NOMO-1 treated with dmso at 0.1 percent for 144 hours (cell line): ENCODE measurements around the gene CDC42BPB.
"Not testable (repeated sequence)": the region's sequence is repeated elsewhere in the genome, so short reads cannot be mapped to it uniquely, and the experiment has no call there.

Experiments
- DNase-seq: peaks from one replicate; lab custom pipeline; 2025; ENCODE audit not compliant: unreplicated experiment; lab: John Stamatoyannopoulos, UW

CDC42BPB gene

DNA sequence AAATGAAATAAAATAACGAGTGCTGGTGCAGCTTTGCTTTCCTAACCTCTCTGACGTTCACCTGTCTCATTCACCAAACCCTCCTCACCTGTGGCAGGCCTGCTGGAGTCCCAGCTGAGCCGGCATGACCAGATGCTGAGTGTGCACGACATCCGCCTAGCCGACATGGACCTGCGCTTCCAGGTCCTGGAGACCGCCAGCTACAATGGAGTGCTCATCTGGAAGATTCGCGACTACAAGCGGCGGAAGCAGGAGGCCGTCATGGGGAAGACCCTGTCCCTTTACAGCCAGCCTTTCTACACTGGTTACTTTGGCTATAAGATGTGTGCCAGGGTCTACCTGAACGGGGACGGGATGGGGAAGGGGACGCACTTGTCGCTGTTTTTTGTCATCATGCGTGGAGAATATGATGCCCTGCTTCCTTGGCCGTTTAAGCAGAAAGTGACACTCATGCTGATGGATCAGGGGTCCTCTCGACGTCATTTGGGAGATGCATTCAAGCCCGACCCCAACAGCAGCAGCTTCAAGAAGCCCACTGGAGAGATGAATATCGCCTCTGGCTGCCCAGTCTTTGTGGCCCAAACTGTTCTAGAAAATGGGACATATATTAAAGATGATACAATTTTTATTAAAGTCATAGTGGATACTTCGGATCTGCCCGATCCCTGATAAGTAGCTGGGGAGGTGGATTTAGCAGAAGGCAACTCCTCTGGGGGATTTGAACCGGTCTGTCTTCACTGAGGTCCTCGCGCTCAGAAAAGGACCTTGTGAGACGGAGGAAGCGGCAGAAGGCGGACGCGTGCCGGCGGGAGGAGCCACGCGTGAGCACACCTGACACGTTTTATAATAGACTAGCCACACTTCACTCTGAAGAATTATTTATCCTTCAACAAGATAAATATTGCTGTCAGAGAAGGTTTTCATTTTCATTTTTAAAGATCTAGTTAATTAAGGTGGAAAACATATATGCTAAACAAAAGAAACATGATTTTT is 151.9 kb downstream of the CDC42BPB start:
- no peak for DNase-seq

DNA sequence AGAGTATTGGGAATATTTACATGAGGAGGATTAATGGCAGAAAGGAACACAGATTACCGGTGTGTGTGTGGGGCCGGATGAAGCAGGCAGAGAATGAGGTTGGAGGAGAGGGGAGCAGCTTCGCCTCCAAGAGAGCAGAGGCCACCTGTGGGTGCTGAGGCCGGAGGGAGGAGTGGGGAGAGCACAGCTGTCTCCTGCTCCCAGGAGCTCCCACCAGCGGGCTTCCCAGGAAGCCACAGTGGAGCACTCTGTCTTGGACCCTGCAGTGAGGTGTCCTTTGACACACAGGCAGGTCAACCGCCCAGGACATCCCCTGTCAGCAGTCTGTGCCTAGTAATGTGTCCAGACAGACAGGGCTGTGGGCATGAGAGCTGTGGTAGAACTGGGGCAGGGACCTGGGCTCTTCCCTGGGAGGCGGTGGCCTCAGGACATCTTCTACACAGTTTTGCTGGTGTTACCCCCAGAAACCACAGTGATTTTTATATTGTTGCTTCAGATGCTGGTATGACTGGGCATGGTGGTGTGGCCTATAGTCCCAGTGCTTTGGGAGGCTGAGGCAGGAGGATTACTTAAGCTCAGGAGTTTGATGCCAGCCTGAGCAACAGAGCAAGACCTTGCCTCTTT is 153.3 kb downstream of the CDC42BPB start:
- DNase-seq: no peak

DNA sequence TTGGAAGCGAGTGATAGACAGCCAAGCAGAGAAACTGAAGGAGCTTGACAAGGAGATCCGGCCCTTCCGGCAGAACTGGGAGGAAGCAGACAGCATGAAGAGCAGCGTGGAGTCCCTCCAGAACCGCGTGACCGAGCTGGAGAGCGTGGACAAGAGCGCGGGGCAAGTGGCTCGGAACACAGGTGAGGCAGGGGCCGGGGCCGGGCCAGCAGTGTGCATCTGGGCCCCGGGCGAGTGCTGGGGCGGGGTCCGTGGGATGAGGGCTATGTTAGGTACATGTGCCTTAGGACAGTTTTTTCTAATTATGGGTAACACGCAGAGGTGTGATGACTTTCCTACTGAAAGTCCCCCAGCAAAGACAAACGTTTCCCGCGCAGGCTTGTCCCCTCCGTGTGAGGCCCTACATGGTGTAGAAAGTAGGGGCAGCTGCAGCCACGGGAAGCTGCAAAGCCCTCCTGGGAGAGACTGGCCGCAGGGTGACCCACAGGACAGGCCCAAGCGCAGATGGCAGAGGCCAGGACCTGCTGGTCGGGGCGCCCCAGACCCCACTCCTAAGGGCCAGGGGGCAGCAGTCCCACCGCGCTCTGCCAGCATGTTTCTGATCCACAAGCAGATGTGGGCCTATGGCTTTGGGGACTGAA is 154.0 kb downstream of the CDC42BPB start:
- DNase-seq: no peak

- no peak for DNase-seq
Measured at GRCh38 chr14:102902523-102903247, 154.7 kb downstream of the CDC42BPB start.

GRCh38 chr14:102902086-102902485 is 155.3 kb downstream of the CDC42BPB start:
- DNase-seq: no peak

DNA sequence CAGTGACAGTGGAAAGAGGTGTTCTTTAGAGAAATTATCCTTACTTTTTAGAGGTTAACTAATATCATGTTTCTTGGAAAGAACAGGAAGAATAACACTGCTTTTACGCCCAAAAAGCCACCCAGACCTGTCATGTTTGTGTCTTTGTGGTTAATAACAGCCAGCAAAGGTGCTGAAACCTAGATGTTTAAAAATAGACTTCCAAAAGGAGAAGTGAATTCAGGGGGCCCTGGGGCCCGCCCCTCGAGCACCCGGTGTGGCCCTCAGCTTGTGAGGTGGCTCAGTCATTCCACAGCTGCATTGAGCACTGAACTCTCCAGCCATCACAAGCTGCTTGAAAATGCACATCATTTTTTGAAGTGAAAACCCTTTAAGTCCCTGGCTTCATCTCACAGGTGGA is 155.7 kb downstream of the CDC42BPB start:
- peak; percentile 24 for DNase-seq

- no peak for DNase-seq
Measured at GRCh38 chr14:102900631-102901571, 156.4 kb downstream of the CDC42BPB start.

DNA sequence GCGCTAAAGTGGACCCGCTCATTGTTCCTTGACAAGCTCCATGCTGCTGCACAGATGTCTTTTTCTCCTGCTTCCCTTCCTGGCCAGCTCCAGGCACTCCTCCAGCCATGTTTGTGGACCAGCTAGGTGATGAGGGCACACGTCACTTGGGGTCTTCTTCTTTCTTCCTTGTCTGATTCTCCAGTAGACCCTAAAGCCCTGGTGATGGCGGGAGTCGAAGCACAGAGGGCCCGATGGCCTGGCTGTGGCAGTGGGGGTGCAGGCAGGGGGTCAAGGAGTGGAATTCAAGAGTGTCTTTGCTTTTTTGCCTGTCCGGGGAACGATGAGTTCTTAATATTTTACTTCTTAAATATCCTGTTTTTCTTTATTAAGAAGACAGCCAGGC is 157.8 kb downstream of the CDC42BPB start:
- no peak for DNase-seq

DNA sequence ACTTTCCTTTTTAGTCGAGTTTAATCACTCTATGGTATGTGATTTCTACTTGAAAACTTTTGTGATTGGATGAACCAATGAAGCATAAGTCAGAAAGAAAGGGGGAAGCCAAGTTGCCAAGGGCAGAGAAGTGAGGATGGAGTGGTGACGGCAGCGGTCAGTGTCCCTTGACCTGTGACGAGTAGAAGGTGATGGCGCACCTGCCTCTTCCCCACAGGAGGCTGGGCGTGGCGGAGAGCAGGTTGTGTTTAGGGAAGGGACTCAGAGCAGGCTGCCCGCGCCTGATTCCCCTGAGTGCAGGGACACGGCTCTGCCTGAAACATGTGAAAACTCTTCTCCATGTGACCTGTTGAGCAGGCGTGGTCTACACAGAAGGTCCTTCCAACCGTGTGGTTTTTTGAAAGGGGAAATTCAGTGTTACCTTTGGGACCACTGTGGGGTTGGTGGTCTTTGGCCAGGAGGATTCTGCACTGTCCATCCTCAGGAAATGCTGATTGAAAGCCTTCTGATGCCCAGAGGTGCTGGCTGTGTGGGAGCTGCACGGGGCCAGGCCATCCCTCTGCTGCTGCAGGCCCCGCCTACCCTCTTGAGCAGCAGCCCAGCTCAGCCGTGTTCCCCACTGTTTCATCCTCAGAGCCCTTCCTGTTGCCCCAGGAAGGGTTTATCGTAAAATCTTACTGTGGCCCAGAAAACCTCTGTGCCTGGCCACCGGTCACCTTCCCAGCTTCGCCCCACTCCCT is 158.4 kb downstream of the CDC42BPB start:
- no peak for DNase-seq

GRCh38 chr14:102898298-102898697 is 159.1 kb downstream of the CDC42BPB start:
- DNase-seq: no peak

- DNase-seq: no peak
Measured at GRCh38 chr14:102897299-102898027, 159.9 kb downstream of the CDC42BPB start.

DNA sequence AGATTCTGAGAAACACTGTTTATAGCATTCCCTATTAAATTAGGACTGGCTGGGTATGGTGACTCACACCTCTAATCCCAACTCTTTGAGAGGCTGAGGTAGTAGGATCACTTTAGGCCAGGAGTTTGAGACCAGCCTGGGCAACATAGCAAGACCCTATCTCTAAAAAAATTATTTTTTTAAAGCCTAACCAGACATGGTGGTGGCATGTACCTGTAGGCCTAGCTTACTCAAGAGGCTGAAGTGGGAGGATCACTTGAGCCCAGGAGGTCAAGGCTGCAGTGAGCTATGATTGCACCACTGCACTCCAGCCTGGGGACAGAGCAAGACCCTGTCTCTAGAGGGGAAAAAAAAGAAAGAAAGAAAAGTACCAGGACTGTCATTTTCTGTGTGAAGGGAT is 160.6 kb downstream of the CDC42BPB start:
- not testable (repeated sequence) for DNase-seq

DNA sequence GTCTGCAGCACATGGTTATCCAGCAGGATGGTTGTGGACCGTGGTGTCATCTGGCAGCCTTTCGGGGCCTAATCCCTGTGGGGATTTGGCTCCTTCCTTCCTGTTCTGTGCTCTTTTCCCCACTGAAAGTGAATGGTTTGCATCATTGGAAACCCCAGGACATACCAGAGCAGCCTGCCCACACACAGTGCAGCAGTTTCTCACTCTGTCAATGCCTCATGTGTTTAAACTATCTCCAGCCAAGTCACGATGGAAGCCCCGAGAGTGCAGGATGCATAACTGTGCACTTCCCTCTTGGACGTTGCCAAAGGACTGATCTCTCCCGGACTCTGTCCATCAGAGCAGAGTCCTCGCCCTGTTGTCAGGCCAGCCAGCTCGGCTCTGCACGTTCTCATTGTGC is 163.9 kb downstream of the CDC42BPB start:
- DNase-seq: no peak

- no peak for DNase-seq
Measured at GRCh38 chr14:102892651-102893050, 164.7 kb downstream of the CDC42BPB start.

DNA sequence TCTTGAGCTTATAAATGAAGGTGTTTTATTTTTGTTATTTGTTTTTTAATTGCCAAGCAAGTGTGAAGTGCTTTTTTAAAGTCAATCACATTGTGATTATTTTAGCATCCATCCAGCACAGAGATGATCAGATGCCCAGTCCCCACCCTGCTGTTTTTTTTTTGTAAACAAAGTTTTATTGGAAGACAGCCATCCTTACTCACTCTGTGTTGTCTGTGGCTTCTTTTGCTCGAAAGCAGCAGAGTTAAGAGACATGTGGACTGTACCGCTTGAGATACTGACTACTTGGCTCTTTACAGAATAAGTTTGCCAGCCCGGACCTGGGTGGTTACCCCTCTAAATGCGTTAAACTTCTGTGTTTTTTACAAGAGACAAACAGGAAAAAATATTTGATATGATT is 165.8 kb downstream of the CDC42BPB start:
- DNase-seq: no peak

DNA sequence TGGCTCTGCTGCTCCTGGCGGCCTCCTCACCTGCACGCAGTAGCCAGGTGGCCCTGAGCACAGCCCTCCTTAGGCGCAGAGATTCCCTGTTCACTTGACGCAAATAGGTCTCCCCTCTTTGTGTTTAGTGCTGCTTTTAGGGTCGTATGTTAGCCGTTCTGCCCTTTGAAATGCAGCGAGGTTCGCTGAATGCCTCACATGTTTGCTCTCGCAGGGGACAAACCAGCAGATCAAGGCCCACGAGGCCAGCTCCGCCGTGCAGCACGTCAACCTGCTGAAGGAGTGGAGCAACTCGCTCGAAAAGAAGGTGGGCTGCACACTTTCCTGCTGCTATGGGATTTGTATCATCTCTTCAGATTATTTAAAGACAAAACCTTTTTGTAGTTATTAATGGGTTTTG is 166.2 kb downstream of the CDC42BPB start:
- DNase-seq: no peak

DNA sequence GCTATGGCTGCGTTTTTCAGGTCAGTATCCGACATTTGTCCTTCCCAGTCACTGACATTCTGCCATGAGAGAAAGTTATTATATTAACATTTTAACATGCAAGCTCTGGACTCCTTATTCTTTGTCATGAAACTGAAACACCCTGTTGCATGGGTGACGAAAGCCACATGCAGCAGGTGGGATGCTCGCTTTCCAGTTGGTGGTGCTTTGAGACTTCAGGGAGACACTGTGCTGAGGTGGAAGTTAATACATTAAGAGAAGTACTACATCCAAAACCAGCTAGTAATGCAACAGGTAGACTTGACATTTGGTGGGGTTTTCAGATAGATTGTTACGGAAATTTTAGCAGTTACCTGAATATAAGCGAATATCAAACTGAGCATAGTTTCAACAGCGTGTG is 167.7 kb downstream of the CDC42BPB start:
- no peak for DNase-seq

- DNase-seq: no peak
Measured at GRCh38 chr14:102888748-102889147, 168.6 kb downstream of the CDC42BPB start.
